ENCODE measurements around the gene SLC30A9. TPM values are rescaled to one million over a fixed set of nuclear protein-coding genes. Genes with fewer than 3 reads are reported as not detected.

SLC30A9 gene
- total RNA-seq, 1 donor from 2014 or later = 113 TPM

DNA sequence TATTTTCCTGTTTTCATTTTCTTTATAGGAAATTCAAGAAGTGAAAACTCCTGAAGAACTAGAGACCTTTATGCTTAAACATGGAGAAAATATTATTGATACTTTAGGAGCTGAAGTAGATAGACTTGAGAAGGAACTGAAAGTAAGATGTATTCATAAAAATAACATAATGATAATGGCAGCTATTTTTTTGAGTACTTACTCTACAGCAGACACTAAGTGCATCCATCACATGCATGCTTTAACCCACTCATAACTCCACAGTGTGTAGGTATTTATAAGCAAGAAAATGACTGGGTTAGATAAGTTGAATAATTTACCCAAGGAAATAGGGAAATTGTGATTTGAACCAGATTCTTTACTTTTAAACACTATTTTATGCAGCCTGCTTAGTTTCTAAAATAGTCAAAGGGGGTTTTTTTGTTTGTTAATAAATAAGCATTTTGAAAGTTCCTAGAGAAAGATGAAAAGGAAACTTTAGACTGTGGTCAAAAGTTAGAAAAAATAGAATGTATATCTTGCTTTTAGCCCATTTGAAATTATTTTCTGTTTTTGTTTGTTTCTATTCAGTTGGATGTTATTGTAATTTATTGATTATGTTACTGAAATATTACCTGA is 88.0 kb downstream of the SLC30A9 start:
- H3K36me3 ChIP-seq = peaks cover 8% of the 10 kb centered on the region
- no peak overlapping the region for H3K4me2 ChIP-seq
- no peaks in the 10 kb centered on the region for H4K20me1 ChIP-seq (ENCODE audit: low read depth)
- H3K4me3 Mint-ChIP-seq = no peak overlapping the region
- no peaks in the 10 kb centered on the region for H3K4me1 ChIP-seq
- no peaks in the 10 kb centered on the region for H3K9me3 Mint-ChIP-seq
- DNase-seq (ENCODE audit: low spot score) = no peak
- H3K4me3 ChIP-seq = no peak overlapping the region
- peaks cover 2% of the 10 kb centered on the region for H3K36me3 Mint-ChIP-seq
- no peak overlapping the region for H3K27ac ChIP-seq
- TF ChIP-seq, protein P1, sequence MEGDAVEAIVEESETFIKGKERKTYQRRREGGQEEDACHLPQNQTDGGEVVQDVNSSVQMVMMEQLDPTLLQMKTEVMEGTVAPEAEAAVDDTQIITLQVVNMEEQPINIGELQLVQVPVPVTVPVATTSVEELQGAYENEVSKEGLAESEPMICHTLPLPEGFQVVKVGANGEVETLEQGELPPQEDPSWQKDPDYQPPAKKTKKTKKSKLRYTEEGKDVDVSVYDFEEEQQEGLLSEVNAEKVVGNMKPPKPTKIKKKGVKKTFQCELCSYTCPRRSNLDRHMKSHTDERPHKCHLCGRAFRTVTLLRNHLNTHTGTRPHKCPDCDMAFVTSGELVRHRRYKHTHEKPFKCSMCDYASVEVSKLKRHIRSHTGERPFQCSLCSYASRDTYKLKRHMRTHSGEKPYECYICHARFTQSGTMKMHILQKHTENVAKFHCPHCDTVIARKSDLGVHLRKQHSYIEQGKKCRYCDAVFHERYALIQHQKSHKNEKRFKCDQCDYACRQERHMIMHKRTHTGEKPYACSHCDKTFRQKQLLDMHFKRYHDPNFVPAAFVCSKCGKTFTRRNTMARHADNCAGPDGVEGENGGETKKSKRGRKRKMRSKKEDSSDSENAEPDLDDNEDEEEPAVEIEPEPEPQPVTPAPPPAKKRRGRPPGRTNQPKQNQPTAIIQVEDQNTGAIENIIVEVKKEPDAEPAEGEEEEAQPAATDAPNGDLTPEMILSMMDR (IDR thresholded peaks at IDR 0.05) = no peak
- TF ChIP-seq EZH2 (IDR thresholded peaks at IDR 0.05) (no peak), EZH2phosphoT487 (IDR thresholded peaks at IDR 0.05) (no peak)
- H3K27me3 ChIP-seq = no peaks in the 10 kb centered on the region
- H3K27me3 Mint-ChIP-seq (ENCODE audit: insufficient read depth, low read depth) = no peaks in the 10 kb centered on the region
- no peak overlapping the region for H2AFZ ChIP-seq (replicated peaks)
- no peaks in the 10 kb centered on the region for H3K79me2 ChIP-seq (ENCODE audit: low read depth)
- no peaks in the 10 kb centered on the region for H3K9me3 ChIP-seq (ENCODE audit: low read depth)
- no peaks in the 10 kb centered on the region for H3F3A ChIP-seq (ENCODE audit: low read depth)
- no peak overlapping the region for H3K9ac ChIP-seq
- H3K27ac Mint-ChIP-seq = no peak overlapping the region
- H3K4me1 Mint-ChIP-seq = no peaks in the 10 kb centered on the region

DNA sequence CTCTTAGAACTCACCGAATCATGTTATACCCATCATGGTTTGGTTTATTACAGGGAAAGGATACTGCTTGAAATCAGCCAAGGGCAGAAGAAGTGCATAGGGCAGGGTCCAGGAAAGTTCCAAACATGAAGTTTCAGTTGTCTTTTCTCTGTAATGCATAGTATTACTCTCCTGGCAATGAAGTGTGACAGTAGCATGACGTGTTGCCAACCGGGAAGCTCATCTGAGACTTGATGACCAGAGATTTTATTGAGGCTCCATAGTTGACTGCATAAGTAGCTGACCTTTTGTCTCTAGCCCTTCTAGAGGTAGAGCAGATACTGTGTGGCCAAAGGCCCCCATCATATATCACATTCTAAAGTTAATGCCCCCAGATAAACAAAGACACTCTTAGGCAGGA is 90.0 kb downstream of the SLC30A9 start:
- no peaks in the 10 kb centered on the region for H3K9me3 Mint-ChIP-seq

DNA sequence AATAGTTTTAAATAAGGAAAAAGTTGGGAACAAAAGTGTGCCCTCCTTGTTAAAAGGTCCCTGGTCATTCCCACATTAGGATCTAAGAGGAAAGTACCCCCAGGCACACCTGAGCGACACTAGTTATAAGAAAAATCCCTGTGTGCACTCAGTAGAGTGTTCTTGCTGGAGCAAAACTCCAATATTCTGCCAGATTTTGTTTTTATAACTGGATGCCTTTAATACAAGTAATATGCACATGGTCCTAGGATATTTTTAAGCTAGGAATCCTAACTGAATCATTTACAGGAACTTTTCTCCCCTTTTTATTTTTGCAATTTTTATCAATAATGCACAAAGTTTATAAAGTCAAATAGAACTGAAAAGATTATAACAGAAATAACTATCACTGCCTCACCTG is 93.5 kb downstream of the SLC30A9 start:
- Histone ChIP-seq H3K4me3 (no peak overlapping the region), H3K27me3 (no peaks in the 10 kb centered on the region), H2AFZ (replicated peaks) (no peak overlapping the region), H3K36me3 (no peaks in the 10 kb centered on the region), H3K79me2 (ENCODE audit: low read depth) (no peaks in the 10 kb centered on the region), H3K9ac (no peak overlapping the region), H3F3A (ENCODE audit: low read depth) (no peaks in the 10 kb centered on the region), H3K9me3 (ENCODE audit: low read depth) (no peaks in the 10 kb centered on the region), H3K27ac (no peak overlapping the region), H3K4me2 (no peak overlapping the region), H4K20me1 (ENCODE audit: low read depth) (no peaks in the 10 kb centered on the region), H3K4me1 (no peaks in the 10 kb centered on the region)
- H3K27me3 Mint-ChIP-seq (ENCODE audit: insufficient read depth, low read depth) = no peaks in the 10 kb centered on the region
- H3K36me3 Mint-ChIP-seq = peaks cover 4% of the 10 kb centered on the region
- no peak for DNase-seq (ENCODE audit: low spot score)
- TF ChIP-seq EZH2 (IDR thresholded peaks at IDR 0.05) (no peak), EZH2phosphoT487 (IDR thresholded peaks at IDR 0.05) (no peak)
- TF ChIP-seq, protein P1 (IDR thresholded peaks at IDR 0.05) = no peak
- no peaks in the 10 kb centered on the region for H3K4me1 Mint-ChIP-seq
- no peak overlapping the region for H3K27ac Mint-ChIP-seq
- H3K4me3 Mint-ChIP-seq = no peak overlapping the region
- no peaks in the 10 kb centered on the region for H3K9me3 Mint-ChIP-seq

More for the DNA sequence above, 90.0 kb downstream of the SLC30A9 start:
- Histone ChIP-seq H2AFZ (replicated peaks) (no peak overlapping the region), H3K36me3 (peaks cover 8% of the 10 kb centered on the region), H3K79me2 (ENCODE audit: low read depth) (no peaks in the 10 kb centered on the region), H3K9ac (no peak overlapping the region), H3F3A (ENCODE audit: low read depth) (no peaks in the 10 kb centered on the region), H4K20me1 (ENCODE audit: low read depth) (no peaks in the 10 kb centered on the region), H3K4me2 (no peak overlapping the region), H3K4me1 (no peaks in the 10 kb centered on the region), H3K4me3 (no peak overlapping the region), H3K27me3 (no peaks in the 10 kb centered on the region), H3K9me3 (ENCODE audit: low read depth) (no peaks in the 10 kb centered on the region), H3K27ac (no peak overlapping the region)
- TF ChIP-seq EZH2phosphoT487 (IDR thresholded peaks at IDR 0.05) (no peak), EZH2 (IDR thresholded peaks at IDR 0.05) (no peak)
- TF ChIP-seq, protein P1 (IDR thresholded peaks at IDR 0.05) = no peak
- DNase-seq (ENCODE audit: low spot score) = no peak
- Mint-ChIP-seq H3K4me1 (no peaks in the 10 kb centered on the region), H3K27me3 (ENCODE audit: insufficient read depth, low read depth) (no peaks in the 10 kb centered on the region), H3K27ac (no peak overlapping the region), H3K36me3 (peaks cover 2% of the 10 kb centered on the region), H3K4me3 (no peak overlapping the region)

Measured in neural progenitor cell (in vitro differentiated cells).